GM21367 (cell line): ENCODE data around the gene PRR29.
"Not testable (repeated sequence)": the region's sequence is repeated elsewhere in the genome, so short reads cannot be mapped to it uniquely, and the experiment has no call there.

Experiments
- ATAC-seq: cut with Tn5 transposase; IDR thresholded peaks from one replicate; pipeline ENCODE4 v1.9.1; 2021; ENCODE audit not compliant: unreplicated experiment

The PRR29 gene

DNA sequence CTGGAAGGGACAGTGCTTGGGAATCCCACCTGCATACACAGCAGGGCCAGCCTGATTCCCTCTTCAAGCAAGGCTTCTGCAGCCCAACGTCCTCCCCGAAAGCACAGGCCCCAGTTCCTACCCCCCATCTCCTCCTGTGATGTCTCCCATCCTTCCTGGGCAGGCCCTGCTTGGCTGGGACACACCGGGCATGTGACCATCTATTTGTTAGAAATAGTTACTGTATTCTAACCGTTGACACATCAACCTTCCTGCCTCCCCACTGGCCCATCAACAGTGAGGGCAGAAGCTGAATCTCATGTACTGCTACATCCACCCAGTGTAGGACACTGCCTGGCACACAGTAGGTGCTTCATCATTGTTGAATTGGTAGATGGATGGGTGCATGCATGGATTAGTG, 10.7 kb downstream of the PRR29 start:
- ATAC-seq = no peak

DNA sequence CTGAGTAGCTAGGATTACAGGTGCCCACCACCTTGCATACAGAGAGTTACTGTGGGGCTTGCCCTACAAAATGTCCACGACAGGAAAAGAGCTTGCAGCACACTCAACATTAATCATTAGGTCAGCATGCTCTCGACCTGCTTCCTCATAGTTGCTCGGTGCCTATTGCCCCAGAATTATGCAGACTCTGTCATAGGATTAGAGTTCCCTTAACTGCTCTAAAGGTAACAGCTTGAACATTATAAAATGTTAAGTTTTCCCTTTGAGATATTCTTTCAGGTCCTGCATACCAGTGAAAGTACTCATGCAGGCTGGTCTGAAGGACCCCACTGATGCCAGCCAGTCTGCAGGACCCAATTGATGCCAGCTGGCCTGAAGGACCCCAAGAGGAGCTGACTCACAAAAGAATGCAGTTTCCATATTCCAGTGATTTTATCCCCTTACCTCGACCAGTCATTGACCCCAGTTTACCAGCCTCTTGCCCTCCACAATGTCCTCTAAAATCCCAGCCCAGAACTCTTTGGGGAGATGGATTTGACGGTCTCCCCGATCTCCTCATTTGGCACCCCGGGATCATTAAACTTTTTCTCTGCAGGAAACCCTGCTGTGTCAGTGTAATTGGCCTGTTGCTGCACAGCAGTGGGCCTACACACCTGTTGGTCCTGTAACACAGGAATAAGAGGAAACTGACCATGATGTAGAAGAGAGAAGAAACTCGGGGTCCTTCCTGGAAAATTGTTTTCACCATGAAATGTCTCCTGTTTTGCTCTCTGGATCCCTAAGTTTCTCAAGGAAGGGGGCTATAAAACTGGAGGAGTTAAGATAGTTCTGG, 11.6 kb downstream of the PRR29 start:
- no peak for ATAC-seq

DNA sequence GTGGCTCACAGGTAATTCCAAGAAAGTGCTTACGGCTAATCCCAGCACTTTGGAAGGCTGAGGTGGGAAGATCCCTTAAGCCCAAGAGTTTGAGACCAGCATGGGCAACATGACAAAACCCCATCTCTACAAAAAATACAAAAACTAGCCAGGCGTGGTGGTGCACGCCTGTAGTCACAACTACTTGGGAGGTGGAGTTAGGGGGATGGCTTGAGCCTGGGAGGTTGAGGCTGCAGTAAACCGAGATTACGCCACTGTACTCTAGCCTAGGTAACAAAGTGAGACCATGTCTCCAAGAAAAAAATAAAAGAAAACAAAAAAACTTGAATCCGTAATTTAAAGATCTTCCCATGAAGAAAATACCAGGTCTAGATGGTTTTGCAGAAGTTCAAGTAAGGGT, 17.3 kb downstream of the PRR29 start:
- no peak for ATAC-seq

DNA sequence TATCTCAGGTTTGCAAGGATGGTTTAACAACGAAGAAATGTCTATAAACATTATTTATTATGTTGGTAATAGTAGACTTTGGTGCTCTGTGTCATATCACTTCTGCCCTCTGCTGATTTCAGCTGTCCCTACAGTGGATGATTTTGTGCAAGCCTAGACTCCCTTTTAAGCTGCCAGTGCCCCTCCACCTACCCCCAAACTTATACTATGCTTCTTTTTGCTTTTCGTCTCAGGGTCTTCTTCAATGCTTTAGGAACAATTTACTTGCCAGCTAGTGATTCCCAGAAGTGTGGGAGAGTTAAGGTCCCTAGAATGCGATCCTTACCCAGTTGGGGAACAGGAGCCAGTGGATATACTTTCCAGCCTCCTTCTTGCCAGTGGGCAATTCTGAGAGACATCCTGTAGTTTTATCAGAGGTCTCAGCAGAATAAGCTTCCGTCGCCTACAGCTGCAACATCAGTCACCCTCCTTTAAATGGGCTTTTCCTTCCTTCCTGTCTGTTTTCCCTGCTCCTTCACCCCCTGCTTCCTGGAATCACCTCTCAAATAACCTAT, 18.2 kb downstream of the PRR29 start:
- ATAC-seq = no peak

DNA sequence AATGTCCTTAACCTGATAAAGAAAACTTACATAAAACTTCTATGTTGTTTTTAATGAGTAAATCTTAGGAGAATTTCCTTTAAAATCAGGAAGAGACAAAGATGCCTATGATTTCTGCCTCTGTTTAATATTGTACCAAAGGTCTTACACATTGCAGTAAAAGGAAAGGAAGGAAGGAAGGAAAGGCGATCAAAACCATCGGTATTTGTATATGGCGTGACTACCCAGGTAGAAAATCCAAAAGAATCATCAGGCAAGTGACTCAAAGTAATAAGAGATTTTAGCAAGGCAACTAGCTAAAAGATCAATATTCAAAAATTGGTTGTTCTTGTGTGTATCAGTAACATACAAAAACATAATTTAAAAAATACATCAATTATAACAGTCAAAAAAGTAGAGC, 18.8 kb downstream of the PRR29 start:
- no peak for ATAC-seq

DNA sequence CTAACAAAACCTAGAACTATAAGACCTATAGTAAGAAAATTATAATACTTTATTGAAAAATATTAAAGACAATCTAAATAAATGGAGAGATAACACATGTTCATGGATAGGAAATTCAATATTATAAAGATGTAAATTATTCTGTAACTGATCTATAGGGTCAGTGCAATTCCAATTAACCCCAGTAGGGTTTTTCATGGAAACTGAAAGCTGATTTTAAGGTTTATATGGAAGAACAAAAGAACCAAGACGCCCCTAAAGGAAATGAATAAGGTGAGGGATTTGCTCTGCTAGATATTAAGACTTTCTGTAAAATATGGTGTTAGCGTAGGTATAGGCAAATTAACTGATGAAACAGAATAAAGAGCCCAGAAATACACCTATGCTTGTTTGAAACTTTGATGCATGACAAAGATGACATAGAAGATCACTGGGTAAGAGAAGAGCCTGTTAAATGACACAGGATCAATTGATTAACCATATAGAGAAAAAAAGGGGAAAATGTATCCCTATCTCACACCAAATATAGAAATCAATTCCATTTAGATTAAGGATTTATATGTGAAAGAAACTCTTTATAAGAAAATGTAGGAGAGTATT, 19.3 kb downstream of the PRR29 start:
- ATAC-seq = no peak

DNA sequence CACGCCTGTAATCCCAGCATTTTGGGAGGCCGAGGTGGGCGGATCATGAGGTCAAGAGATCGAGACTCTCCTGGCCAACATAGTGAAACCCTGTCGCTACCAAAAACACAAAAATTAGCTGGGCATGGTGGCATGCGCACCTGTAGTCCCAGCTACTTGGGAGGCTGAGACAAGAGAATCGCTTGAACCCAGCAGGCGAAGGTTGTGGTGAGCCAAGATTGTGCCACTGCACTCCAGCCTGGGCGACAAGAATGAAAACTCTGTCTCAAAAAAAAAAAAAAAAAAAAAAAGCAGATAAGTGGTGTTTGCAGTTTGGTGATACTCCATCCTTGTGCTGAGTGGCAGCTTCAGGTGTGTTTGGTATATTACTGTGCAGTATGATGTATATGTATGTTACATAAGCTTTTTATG, 21.4 kb downstream of the PRR29 start:
- ATAC-seq = not testable (repeated sequence)

DNA sequence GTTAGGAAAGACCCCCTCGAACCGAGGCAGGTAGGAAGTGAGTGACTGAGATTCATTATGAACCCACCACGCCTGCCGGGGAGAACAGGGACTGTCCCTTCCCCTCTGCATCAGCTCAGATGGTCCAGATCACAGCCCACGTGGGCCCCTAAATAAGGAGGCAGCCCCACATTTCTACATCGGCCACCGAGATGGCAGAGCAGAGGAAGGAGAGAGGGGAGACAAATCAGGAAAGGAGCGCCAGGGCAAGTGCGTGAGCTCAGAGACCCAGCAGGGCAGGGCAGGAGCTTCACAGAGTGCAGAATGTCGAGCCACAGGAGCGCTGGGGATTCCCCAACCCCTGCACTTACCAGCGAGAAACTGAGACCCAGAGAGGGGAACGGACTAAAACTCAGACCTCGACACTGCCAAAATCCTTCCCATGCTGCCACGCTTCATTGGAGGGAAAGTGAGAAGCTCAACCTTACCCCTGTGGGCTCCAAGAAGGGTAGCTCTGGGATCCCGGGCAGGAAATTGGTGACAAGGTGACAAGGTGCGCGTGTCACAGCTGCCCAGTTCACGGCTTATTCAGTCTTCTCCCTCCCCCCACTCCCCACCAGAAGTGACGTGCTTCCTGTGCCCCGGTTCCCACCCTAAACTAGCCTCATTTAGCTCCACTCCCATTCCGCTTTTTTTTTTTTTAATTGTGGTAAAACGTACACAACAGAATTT, 22.1 kb downstream of the PRR29 start, which contains the start of gene ICAM2:
Gene ICAM2 (minus strand): TSS at position 578 of the 711 bp plus-strand sequence. CDS start 13,942 bp downstream, outside the sequence.
- peak; percentile 43 for ATAC-seq

DNA sequence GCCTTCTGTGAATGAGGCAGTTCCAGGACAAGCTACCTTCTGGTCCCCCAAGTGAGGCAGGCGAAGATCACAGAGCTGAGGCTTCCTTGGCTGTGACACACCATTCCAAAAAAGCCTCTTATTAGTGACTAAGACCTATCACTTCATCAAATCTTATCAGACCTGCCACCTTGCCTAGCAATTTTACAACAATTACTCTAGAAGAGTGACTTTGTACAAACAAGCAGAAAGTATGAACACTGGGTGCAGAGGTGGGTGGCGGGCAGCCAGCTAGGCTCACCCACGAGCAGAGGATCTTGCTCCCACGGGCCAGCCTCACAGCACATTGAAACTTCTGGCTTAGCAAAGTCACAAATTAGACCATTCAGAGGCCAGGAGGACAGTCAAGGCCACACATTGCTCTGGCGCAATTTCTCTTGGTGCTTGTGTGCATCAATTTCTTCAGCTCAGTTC, 24.5 kb downstream of the PRR29 start:
- no peak for ATAC-seq

DNA sequence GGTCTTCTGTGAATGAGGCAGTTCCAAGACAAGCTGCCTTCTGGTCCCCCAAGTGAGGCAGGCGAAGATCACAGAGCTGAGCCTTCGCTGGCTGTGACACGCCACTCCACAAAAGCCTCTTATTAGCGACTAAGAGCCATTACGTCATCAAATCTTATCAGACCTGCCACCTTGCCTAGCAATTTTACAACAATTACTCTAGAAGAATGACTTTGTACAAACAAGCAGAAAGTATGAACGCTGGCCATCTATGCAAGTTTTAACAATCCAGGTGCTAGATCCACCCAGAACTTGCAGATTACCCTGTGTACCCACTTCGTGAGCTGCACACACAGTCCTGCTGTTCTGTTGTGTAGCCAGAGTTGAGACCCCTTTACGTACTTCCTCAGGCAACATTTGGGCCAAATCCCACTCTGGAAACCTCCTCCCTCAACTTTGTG, 26.1 kb downstream of the PRR29 start:
- ATAC-seq = no peak

DNA sequence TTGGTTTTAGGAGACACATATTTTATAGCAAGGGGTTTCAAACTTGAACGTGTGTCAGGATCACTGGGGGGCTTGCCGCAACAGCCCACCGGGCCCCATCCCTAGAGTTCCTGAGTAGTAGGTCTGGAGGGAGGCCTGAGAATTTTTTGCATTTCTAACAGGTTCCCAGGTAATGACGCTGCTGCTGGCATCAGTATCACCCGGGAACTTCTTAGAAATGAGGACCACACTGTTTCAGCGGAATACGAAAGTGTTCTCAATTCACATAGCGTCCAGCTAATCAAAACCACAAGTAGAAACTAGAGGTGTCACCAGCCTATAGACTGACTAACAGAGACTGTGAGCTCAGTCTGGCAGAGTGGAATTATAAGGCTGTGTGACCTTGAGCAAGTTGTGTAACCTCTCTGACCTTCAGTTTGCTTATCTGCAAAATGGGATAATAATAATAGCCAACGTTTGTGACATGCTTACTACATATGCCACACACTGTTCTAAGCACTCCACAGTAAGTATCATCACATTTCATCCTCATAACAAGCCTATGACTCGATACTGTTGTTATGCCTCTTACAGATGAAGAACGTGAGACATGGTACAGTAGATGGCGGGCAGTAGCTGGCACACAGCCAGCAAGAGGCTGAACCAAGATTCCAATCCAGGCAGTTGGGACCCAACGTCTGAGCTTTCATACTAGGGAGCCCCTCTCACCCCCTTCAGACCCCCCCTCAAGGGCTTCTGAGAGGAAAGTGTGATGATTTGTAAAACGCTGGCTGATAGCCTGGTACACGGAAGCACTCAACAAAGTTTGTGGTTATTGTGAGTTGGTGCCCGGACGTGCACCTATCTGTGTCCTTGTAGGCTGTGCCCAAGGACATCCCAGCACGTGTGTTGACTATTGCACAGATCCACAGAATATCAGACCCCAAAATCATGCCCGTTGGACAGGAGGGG, 26.9 kb downstream of the PRR29 start:
- ATAC-seq = no peak

DNA sequence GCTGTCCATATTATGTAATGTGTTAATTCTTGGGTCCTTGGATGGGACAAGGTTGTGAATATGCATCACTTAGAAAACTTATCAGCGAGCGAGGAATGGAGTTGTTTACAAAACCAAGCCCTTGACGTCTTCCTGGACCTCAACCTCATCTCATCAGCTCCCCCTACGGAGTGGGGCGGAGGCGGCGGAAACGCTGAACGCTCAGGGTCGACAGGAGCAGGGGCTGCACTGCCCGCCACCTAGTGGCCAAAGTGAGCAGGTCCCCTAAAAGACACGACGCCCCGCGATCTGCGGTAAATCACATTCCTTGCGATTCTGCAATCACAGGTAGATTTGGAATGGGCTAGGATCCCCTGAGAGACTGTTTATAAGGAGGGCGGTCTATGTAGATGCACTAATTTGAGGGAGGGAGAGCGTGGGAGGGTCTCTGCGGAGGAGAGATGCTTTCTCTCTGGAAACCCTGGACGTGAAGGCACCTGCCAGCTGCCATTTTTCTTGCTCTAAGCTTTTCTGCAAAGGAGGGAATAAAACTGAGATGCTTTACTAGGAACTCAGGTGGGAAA, 27.7 kb downstream of the PRR29 start:
- no peak for ATAC-seq

DNA sequence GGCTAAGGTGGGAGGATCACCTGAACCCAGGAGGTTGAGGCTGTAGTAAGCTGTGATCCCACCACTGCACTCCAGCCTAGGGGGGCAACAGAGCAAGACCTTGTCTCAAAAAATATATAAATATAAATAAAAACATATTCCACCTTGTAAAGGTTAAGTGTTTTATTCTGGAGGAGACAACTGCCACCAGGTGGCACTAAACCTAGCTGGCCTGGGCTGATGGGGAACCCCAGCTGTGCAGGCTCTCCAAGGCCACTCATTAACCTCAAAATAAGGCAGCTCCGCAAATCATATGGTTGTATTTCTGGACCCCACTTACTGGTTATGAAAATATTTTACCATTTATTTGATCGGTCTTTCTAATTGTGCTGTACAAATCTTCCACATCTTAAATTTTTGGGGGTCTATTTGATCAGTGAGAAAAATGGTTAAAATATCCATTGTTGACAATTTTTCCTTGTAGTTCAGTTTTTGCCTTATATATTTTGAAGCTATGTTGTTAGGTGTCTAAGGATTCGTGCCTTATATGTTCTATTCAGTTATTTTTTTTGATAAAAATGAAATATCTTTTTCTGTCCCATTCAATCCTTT, 30.8 kb downstream of the PRR29 start:
- ATAC-seq = no peak

DNA sequence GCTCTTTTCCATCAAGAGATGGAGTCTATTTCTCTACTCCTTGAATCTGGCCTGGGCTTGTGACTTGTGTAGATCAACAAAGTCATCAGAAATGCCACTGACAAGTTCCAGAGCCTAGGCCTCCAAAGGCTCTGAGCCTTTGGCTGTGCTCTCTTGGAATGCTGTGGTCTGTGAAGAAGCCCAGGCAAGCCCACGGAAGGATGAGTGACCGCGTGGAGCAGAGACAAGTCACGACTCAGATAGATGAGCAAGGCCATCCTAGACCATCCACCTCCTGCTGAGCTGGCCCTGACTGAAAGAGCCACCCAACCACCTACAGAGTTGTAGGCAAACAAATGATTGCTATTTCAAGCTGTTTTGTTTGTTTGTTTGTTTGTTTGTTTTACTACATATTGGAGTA, 33.9 kb downstream of the PRR29 start:
- no peak for ATAC-seq

DNA sequence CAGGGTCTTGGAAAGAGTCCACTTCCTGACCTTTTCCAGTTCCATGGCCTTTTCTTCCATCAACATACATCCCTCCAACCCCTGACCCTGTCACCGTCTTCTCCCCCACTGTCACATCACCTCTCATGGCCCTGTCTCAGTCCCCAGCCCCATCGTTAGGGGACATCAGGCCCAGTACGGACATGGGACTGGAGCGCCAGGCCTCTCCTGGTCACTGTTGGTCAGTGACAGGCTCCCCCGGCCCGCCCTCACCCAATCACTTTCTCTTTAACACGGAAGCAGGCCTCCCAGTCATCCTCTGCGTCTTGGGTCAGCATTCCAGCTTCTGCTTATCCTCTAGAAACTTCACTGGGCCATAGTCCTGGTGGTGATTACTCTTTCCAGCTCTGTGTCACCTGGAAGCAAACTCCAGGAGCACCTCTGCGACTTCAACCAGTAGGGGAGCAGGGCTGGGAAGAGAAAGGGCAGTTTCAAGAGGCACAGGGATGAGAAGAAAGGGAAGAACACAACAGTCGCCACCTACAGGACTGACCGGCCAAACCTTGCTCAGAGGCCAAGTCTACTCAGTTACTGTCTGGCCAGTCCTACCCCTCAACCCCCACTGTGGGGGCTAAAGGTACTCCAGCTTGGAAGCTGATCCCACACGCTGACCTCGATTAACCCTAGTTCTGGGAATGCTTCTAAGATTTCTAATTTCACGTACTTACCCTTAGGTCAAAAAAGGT, 38.2 kb downstream of the PRR29 start:
- ATAC-seq = no peak

DNA sequence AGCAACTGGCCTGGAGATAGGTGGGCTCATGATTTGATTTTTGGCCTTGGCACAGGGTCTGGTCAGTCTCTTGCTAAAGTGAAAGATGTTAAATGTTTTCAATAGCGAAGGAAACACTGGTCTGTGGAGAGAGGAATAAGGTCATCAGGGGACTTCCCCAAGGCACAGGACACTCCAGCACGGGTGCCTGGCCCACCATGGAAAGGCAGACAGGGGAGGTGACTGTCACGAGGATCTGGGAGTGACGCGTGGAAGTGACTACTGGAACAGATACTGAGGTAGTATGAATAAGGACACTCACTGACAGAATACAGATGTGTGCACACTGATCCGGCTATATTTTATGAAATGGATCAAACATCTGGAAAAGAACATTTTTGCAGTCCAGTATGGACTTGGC, 39.0 kb downstream of the PRR29 start:
- no peak for ATAC-seq

DNA sequence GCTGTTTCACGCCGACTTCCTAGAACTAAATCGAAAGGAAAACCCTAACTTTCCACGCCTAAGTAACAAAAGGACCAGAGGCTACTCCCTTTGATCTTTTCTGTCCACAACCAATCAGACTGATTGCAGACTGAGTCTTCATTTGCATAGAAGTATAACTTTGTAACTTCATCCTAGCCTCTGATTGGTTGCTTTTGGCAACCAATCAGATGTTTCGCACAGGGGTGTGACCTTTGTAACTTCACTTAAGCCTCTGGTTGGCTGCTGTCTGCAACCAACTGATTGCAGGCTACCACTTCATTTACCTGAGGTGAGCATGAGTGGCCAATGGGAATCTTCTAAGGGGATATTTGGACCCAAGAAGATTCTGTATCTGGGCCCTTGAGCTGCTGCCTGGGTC, 39.7 kb downstream of the PRR29 start:
- ATAC-seq = no peak

DNA sequence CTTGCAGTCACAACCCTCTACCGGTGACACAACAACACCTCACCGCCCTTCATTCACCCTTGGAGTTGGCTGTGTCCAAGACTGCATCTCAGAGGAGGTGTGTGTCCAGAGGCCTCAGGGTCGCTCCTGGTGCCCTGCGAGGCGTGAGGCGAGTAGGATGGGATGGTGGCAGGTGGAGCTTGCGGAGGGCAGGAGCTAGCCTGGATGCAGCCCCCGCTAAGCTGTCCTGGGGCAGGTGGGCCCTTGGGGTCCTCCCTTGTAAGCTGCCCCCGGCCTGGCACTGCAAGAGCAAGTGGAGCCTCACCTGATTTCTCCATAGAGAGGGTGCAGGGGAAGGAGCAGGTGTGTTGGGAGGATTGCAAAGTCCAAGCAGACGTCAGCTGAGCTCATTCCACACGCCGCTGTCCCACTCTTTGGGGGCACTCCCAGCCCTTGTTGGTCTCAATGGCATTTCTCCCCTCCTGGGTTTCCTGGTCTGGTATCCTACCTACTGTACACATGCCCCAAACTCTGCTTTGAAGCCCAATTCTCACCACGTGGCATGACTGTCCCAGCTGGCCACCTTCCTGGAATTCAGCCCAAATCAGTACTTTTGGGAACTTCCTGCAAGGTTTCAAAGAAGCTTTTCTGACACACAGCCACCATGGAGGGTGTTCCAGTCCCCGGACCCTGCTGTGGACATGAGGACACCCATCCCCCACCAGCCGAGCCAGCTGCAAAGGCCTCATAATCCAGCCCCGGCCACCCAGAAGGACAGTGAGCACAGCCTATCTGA, 40.4 kb downstream of the PRR29 start:
- ATAC-seq = no peak
